ENCODE measurements around the gene KLF13.

KLF13 gene

GRCh38 chr15:31309893-31310606, 16.6 kb upstream of the KLF13 start:
- WGBS (ENCODE audit: extremely low coverage, insufficient coverage, low lambda C conversion rate): no CpG with 5 or more reads among the region's 9 CpGs
- H2AK5ac ChIP-seq (ENCODE audit: low read length): no peak overlapping the region
- no peak overlapping the region for H3K4ac ChIP-seq (ENCODE audit: low read depth, low read length)
- H2BK5ac ChIP-seq (ENCODE audit: low read length): no peak overlapping the region
- no peak for DNase-seq
- H3K4me1 ChIP-seq (ENCODE audit: control insufficient read depth, low read depth, low read length): peaks cover 3% of the 10 kb centered on the region
- no peak overlapping the region for H4K8ac ChIP-seq (ENCODE audit: low read depth, low read length)
- no peak overlapping the region for H3K56ac ChIP-seq (ENCODE audit: low read length)
- no peaks in the 10 kb centered on the region for H3K27me3 ChIP-seq (ENCODE audit: insufficient read depth, low read length, poor library complexity)
- no peak overlapping the region for H2BK15ac ChIP-seq (replicated peaks; ENCODE audit: low read depth)
- no peaks in the 10 kb centered on the region for H3K79me1 ChIP-seq (ENCODE audit: low read length)
- H3K27ac ChIP-seq (ENCODE audit: low read depth, low read length): no peak overlapping the region
- no peaks in the 10 kb centered on the region for H3K36me3 ChIP-seq (ENCODE audit: control insufficient read depth, insufficient read depth, low read length)
- no peak overlapping the region for H3K23ac ChIP-seq (ENCODE audit: low read length)
- H3K18ac ChIP-seq (ENCODE audit: low read length): no peak overlapping the region
- no peak overlapping the region for H4K5ac ChIP-seq (ENCODE audit: low read length)
- no peaks in the 10 kb centered on the region for H3K79me2 ChIP-seq (ENCODE audit: control insufficient read depth, insufficient read depth, low read length)
- no peak overlapping the region for H2BK120ac ChIP-seq (ENCODE audit: low read depth, low read length)
- H3K4me3 ChIP-seq (ENCODE audit: low read length): no peak overlapping the region
- H3K4me2 ChIP-seq (ENCODE audit: low read length): no peak overlapping the region
- H3K9ac ChIP-seq (ENCODE audit: low read length): no peak overlapping the region

- no peak for DNase-seq
- Histone ChIP-seq H3K4me1 (ENCODE audit: control insufficient read depth, low read depth, low read length) (no peaks in the 10 kb centered on the region), H3K4me2 (ENCODE audit: low read length) (no peak overlapping the region), H4K5ac (ENCODE audit: low read length) (no peak overlapping the region), H3K9ac (ENCODE audit: low read length) (no peak overlapping the region), H3K23ac (ENCODE audit: low read length) (no peak overlapping the region), H4K8ac (ENCODE audit: low read depth, low read length) (no peak overlapping the region), H3K36me3 (ENCODE audit: control insufficient read depth, insufficient read depth, low read length) (no peaks in the 10 kb centered on the region), H2BK120ac (ENCODE audit: low read depth, low read length) (no peak overlapping the region), H3K79me2 (ENCODE audit: control insufficient read depth, insufficient read depth, low read length) (no peaks in the 10 kb centered on the region), H3K56ac (ENCODE audit: low read length) (no peak overlapping the region), H2AK5ac (ENCODE audit: low read length) (no peak overlapping the region), H2BK5ac (ENCODE audit: low read length) (no peak overlapping the region), H2BK15ac (replicated peaks; ENCODE audit: low read depth) (no peak overlapping the region), H3K79me1 (ENCODE audit: low read length) (no peaks in the 10 kb centered on the region), H3K27ac (ENCODE audit: low read depth, low read length) (no peak overlapping the region), H3K18ac (ENCODE audit: low read length) (no peak overlapping the region), H3K4ac (ENCODE audit: low read depth, low read length) (no peak overlapping the region), H3K27me3 (ENCODE audit: insufficient read depth, low read length, poor library complexity) (no peaks in the 10 kb centered on the region), H3K4me3 (ENCODE audit: low read length) (no peak overlapping the region)
- no CpG with 5 or more reads among the region's 18 CpGs for WGBS (ENCODE audit: extremely low coverage, insufficient coverage, low lambda C conversion rate)
Observed at GRCh38 chr15:31311735-31312619, 14.7 kb upstream of the KLF13 start.

GRCh38 chr15:31313223-31313622, 13.4 kb upstream of the KLF13 start:
- no peak overlapping the region for H3K23ac ChIP-seq (ENCODE audit: low read length)
- no peak for DNase-seq
- no peak overlapping the region for H3K4me2 ChIP-seq (ENCODE audit: low read length)

GRCh38 chr15:31314380-31314779, 12.3 kb upstream of the KLF13 start:
- Histone ChIP-seq H3K4me3 (ENCODE audit: low read length) (no peak overlapping the region), H3K79me2 (ENCODE audit: control insufficient read depth, insufficient read depth, low read length) (no peaks in the 10 kb centered on the region), H4K5ac (ENCODE audit: low read length) (no peak overlapping the region), H3K23ac (ENCODE audit: low read length) (no peak overlapping the region), H2BK120ac (ENCODE audit: low read depth, low read length) (no peak overlapping the region), H3K9ac (ENCODE audit: low read length) (no peak overlapping the region), H3K4ac (ENCODE audit: low read depth, low read length) (no peak overlapping the region), H3K4me2 (ENCODE audit: low read length) (no peak overlapping the region), H4K8ac (ENCODE audit: low read depth, low read length) (no peak overlapping the region), H3K4me1 (ENCODE audit: control insufficient read depth, low read depth, low read length) (no peaks in the 10 kb centered on the region), H2AK5ac (ENCODE audit: low read length) (no peak overlapping the region), H2BK15ac (replicated peaks; ENCODE audit: low read depth) (no peak overlapping the region), H3K36me3 (ENCODE audit: control insufficient read depth, insufficient read depth, low read length) (no peaks in the 10 kb centered on the region), H2BK5ac (ENCODE audit: low read length) (no peak overlapping the region), H3K56ac (ENCODE audit: low read length) (no peak overlapping the region), H3K27ac (ENCODE audit: low read depth, low read length) (no peak overlapping the region), H3K27me3 (ENCODE audit: insufficient read depth, low read length, poor library complexity) (no peaks in the 10 kb centered on the region), H3K79me1 (ENCODE audit: low read length) (no peaks in the 10 kb centered on the region), H3K18ac (ENCODE audit: low read length) (no peak overlapping the region)
- DNase-seq: no peak
- no CpG with 5 or more reads among the region's 12 CpGs for WGBS (ENCODE audit: extremely low coverage, insufficient coverage, low lambda C conversion rate)

More at GRCh38 chr15:31313223-31313622, 13.4 kb upstream of the KLF13 start:
- no peaks in the 10 kb centered on the region for H3K4me1 ChIP-seq (ENCODE audit: control insufficient read depth, low read depth, low read length)
- no peak overlapping the region for H2AK5ac ChIP-seq (ENCODE audit: low read length)
- no peaks in the 10 kb centered on the region for H3K27me3 ChIP-seq (ENCODE audit: insufficient read depth, low read length, poor library complexity)
- no peak overlapping the region for H2BK120ac ChIP-seq (ENCODE audit: low read depth, low read length)
- no peak overlapping the region for H3K27ac ChIP-seq (ENCODE audit: low read depth, low read length)
- H2BK15ac ChIP-seq (replicated peaks; ENCODE audit: low read depth): no peak overlapping the region
- H3K4ac ChIP-seq (ENCODE audit: low read depth, low read length): no peak overlapping the region
- H3K79me2 ChIP-seq (ENCODE audit: control insufficient read depth, insufficient read depth, low read length): no peaks in the 10 kb centered on the region
- H4K8ac ChIP-seq (ENCODE audit: low read depth, low read length): no peak overlapping the region
- no peak overlapping the region for H3K56ac ChIP-seq (ENCODE audit: low read length)
- H3K36me3 ChIP-seq (ENCODE audit: control insufficient read depth, insufficient read depth, low read length): no peaks in the 10 kb centered on the region
- no peak overlapping the region for H3K18ac ChIP-seq (ENCODE audit: low read length)
- no peak overlapping the region for H3K4me3 ChIP-seq (ENCODE audit: low read length)
- no peaks in the 10 kb centered on the region for H3K79me1 ChIP-seq (ENCODE audit: low read length)
- H2BK5ac ChIP-seq (ENCODE audit: low read length): no peak overlapping the region
- no peak overlapping the region for H3K9ac ChIP-seq (ENCODE audit: low read length)
- H4K5ac ChIP-seq (ENCODE audit: low read length): no peak overlapping the region

- no peak overlapping the region for H3K56ac ChIP-seq (ENCODE audit: low read length)
- no peak overlapping the region for H3K23ac ChIP-seq (ENCODE audit: low read length)
- no CpG with 5 or more reads among the region's 8 CpGs for WGBS (ENCODE audit: extremely low coverage, insufficient coverage, low lambda C conversion rate)
- no peak overlapping the region for H2BK120ac ChIP-seq (ENCODE audit: low read depth, low read length)
- H3K18ac ChIP-seq (ENCODE audit: low read length): no peak overlapping the region
- H4K5ac ChIP-seq (ENCODE audit: low read length): no peak overlapping the region
- no peak overlapping the region for H2BK15ac ChIP-seq (replicated peaks; ENCODE audit: low read depth)
- H3K4me3 ChIP-seq (ENCODE audit: low read length): no peak overlapping the region
- no peak overlapping the region for H3K4me2 ChIP-seq (ENCODE audit: low read length)
- H3K79me2 ChIP-seq (ENCODE audit: control insufficient read depth, insufficient read depth, low read length): no peaks in the 10 kb centered on the region
- H3K4me1 ChIP-seq (ENCODE audit: control insufficient read depth, low read depth, low read length): no peaks in the 10 kb centered on the region
- no peaks in the 10 kb centered on the region for H3K79me1 ChIP-seq (ENCODE audit: low read length)
- H3K9ac ChIP-seq (ENCODE audit: low read length): no peak overlapping the region
- no peak overlapping the region for H3K27ac ChIP-seq (ENCODE audit: low read depth, low read length)
- H2AK5ac ChIP-seq (ENCODE audit: low read length): no peak overlapping the region
- no peak overlapping the region for H4K8ac ChIP-seq (ENCODE audit: low read depth, low read length)
- DNase-seq: no peak
- no peaks in the 10 kb centered on the region for H3K27me3 ChIP-seq (ENCODE audit: insufficient read depth, low read length, poor library complexity)
- H3K4ac ChIP-seq (ENCODE audit: low read depth, low read length): no peak overlapping the region
- H2BK5ac ChIP-seq (ENCODE audit: low read length): no peak overlapping the region
- H3K36me3 ChIP-seq (ENCODE audit: control insufficient read depth, insufficient read depth, low read length): no peaks in the 10 kb centered on the region
Observed at GRCh38 chr15:31316135-31316795, 10.4 kb upstream of the KLF13 start.

All from mesendoderm (in vitro differentiated cells).